Measurements from ENCODE around the gene TTC13. TPM values are rescaled to one million over a fixed set of nuclear protein-coding genes. Genes with fewer than 3 reads are reported as not detected.

The TTC13 gene
- total RNA-seq, 1 experiment from 2014 or later: 4.4 TPM

- TF ChIP-seq ZNF512 (CRISPR knock-in tag; IDR thresholded peaks at IDR 0.05; ENCODE audit: borderline replicate concordance) (no peak), ATF6 (CRISPR knock-in tag; IDR thresholded peaks at IDR 0.05) (no peak)
These were observed 117.2 kb downstream of the TTC13 start (continued) for GRCh38 chr1:230861489-230861888.

GRCh38 chr1:230860617-230861384, 117.9 kb downstream of the TTC13 start:
- H3K4me1 Mint-ChIP-seq: peaks cover 38% of the 10 kb centered on the region
- H3K4me3 Mint-ChIP-seq: no peak overlapping the region
- no peak for TF ChIP-seq ZBTB43 (CRISPR knock-in tag; IDR thresholded peaks at IDR 0.05)
- no peak for TF ChIP-seq EMX1 (CRISPR knock-in tag; IDR thresholded peaks at IDR 0.05)
- TF ChIP-seq NR1H2 (CRISPR knock-in tag; IDR thresholded peaks at IDR 0.05): no peak
- TF ChIP-seq FOXP1 (CRISPR knock-in tag; IDR thresholded peaks at IDR 0.05; ENCODE audit: borderline replicate concordance): no peak
- no peak for TF ChIP-seq ZNF121 (CRISPR knock-in tag; IDR thresholded peaks at IDR 0.05)
- TF ChIP-seq ZNF425 (CRISPR knock-in tag; conservative IDR thresholded peaks at IDR 0.05): no peak
- TF ChIP-seq JAZF1 (CRISPR knock-in tag; IDR thresholded peaks at IDR 0.05): no peak
- no peak for TF ChIP-seq NFE2L1 (CRISPR knock-in tag; IDR thresholded peaks at IDR 0.05)
- no peak for TF ChIP-seq FOXJ3 (CRISPR knock-in tag; IDR thresholded peaks at IDR 0.05; ENCODE audit: borderline replicate concordance)
- no peak for TF ChIP-seq ATF1 (CRISPR knock-in tag; IDR thresholded peaks at IDR 0.05)
- TF ChIP-seq CREM (CRISPR knock-in tag; IDR thresholded peaks at IDR 0.05): no peak
- TF ChIP-seq TEAD4 (CRISPR knock-in tag; IDR thresholded peaks at IDR 0.05): no peak
- TF ChIP-seq AFF4 (CRISPR knock-in tag; IDR thresholded peaks at IDR 0.05; ENCODE audit: borderline replicate concordance): no peak
- no peak for TF ChIP-seq ZNF512 (CRISPR knock-in tag; IDR thresholded peaks at IDR 0.05; ENCODE audit: borderline replicate concordance)
- POLR2A ChIA-PET: no interaction called here
- ATAC-seq (peak; percentile 62), DNase-seq (ENCODE audit: low spot score) (no peak)
- H3K9me3 Mint-ChIP-seq: no peaks in the 10 kb centered on the region; the same call in 1 of the 2 replicates
- CTCF ChIA-PET: interaction anchor here (0.9 to 1.4 kb wide), 4 partner anchors 9 to 88 kb away, joined by 3 to 6 read pairs (median 4); no protein-coding TSS in a partner anchor
- 0 out of 2 replicates have a peak, but pooled peaks cover 2% of the 10 kb centered on the region for H3K36me3 Mint-ChIP-seq
- no peaks in the 10 kb centered on the region for H3K27me3 Mint-ChIP-seq (ENCODE audit: low read depth)
- peak overlapping the region; percentile 41; the same call in 1 of the 2 replicates for H3K27ac Mint-ChIP-seq
